RWPE2 (cell line): ENCODE measurements around the gene SRI.
A peak's percentile ranks its signal among the peaks of the same experiment; 100 is the strongest.

Experiments
- ATAC-seq: fragments of 200-7000 bp; cut with Tn5 transposase; 3 replicates; pipeline ENCODE4 v1.9.1; 2021; ENCODE audit warnings: low read depth
- DNase-seq: peaks from one replicate; pipeline ENCODE4 v3.0.0-alpha.2; 2020; ENCODE audit warnings: low spot score
- H3K27ac ChIP-seq: fragments of 450-650 bp; 2 replicates; pipeline ENCODE4 v1.5.1; 2017; ENCODE audit warnings: mild to moderate bottlenecking; ENCODE audit not compliant: poor library complexity, severe bottlenecking
- H3K27me3 ChIP-seq: fragments of 250-450 bp; sonication (Bioruptor Pico); 2 replicates; pipeline ENCODE4 v1.5.1; 2021; ENCODE audit warnings: mild to moderate bottlenecking, moderate library complexity; ENCODE audit not compliant: insufficient read depth, poor library complexity, severe bottlenecking
- H3K36me3 ChIP-seq: fragments of 250-450 bp; sonication (Bioruptor Pico); 2 replicates; pipeline ENCODE4 v1.5.1; 2020; ENCODE audit warnings: low read depth, mild to moderate bottlenecking, moderate library complexity
- H3K4me1 ChIP-seq: fragments of 250-450 bp; sonication (Bioruptor Pico); 2 replicates; pipeline ENCODE4 v1.5.1; 2021; ENCODE audit warnings: mild to moderate bottlenecking, moderate library complexity; ENCODE audit not compliant: insufficient read depth, poor library complexity, severe bottlenecking
- H3K4me3 ChIP-seq: fragments of 250-450 bp; sonication (Bioruptor Pico); 2 replicates; pipeline ENCODE4 v1.5.1; 2021; ENCODE audit warnings: mild to moderate bottlenecking, moderate library complexity; ENCODE audit not compliant: severe bottlenecking
- H3K9me3 ChIP-seq: fragments of 250-450 bp; sonication (Bioruptor Pico); 2 replicates; pipeline ENCODE4 v1.5.1; 2021; ENCODE audit warnings: mild to moderate bottlenecking, moderate library complexity; ENCODE audit not compliant: severe bottlenecking
- CTCF ChIP-seq: fragments of 450-650 bp; IDR thresholded peaks from one replicate; pipeline ENCODE4 v1.5.1; 2017; ENCODE audit warnings: mild to moderate bottlenecking, moderate library complexity; ENCODE audit not compliant: poor library complexity, severe bottlenecking

The SRI gene

GRCh38 chr7:88254721-88255424, 35.0 kb upstream of the SRI start:
- Histone ChIP-seq H3K9me3 (no peaks in the 10 kb centered on the region), H3K4me1 (peaks cover 10% of the 10 kb centered on the region), H3K27ac (peak overlapping the region; percentile 27), H3K27me3 (no peaks in the 10 kb centered on the region), H3K4me3 (no peak overlapping the region), H3K36me3 (no peaks in the 10 kb centered on the region)
- DNase-seq = peak; percentile 84
- TF ChIP-seq CTCF = no peak
- peak; percentile 98 for ATAC-seq

GRCh38 chr7:88253640-88254039, 33.8 kb upstream of the SRI start:
- no peak overlapping the region for H3K4me3 ChIP-seq
- peak overlapping the region; percentile 27 for H3K27ac ChIP-seq
- no peaks in the 10 kb centered on the region for H3K36me3 ChIP-seq
- H3K9me3 ChIP-seq = no peaks in the 10 kb centered on the region
- DNase-seq (no peak), ATAC-seq (no peak)
- H3K4me1 ChIP-seq = peaks cover 10% of the 10 kb centered on the region
- no peaks in the 10 kb centered on the region for H3K27me3 ChIP-seq
- TF ChIP-seq CTCF = no peak

GRCh38 chr7:88244258-88244657, 24.4 kb upstream of the SRI start:
- no peak overlapping the region for H3K27ac ChIP-seq
- ATAC-seq = no peak
- H3K4me1 ChIP-seq = no peaks in the 10 kb centered on the region
- H3K9me3 ChIP-seq = no peaks in the 10 kb centered on the region
- DNase-seq = no peak
- TF ChIP-seq CTCF = no peak
- no peak overlapping the region for H3K4me3 ChIP-seq
- H3K27me3 ChIP-seq = no peaks in the 10 kb centered on the region
- H3K36me3 ChIP-seq = no peaks in the 10 kb centered on the region

- ATAC-seq = peak; percentile 54
- Histone ChIP-seq H3K27me3 (no peaks in the 10 kb centered on the region), H3K4me3 (no peak overlapping the region), H3K9me3 (no peaks in the 10 kb centered on the region), H3K27ac (no peak overlapping the region), H3K36me3 (no peaks in the 10 kb centered on the region), H3K4me1 (no peaks in the 10 kb centered on the region)
- no peak for DNase-seq
- peak; percentile 88 for TF ChIP-seq CTCF
Measured at GRCh38 chr7:88243345-88243909, 23.6 kb upstream of the SRI start.

- TF ChIP-seq CTCF = no peak
- Histone ChIP-seq H3K9me3 (no peaks in the 10 kb centered on the region), H3K36me3 (no peaks in the 10 kb centered on the region), H3K4me1 (no peaks in the 10 kb centered on the region), H3K27me3 (no peaks in the 10 kb centered on the region), H3K4me3 (no peak overlapping the region), H3K27ac (no peak overlapping the region)
- DNase-seq = no peak
- no peak for ATAC-seq
Measured at GRCh38 chr7:88239852-88240251, 20.0 kb upstream of the SRI start.
